GM19240 (cell line): ENCODE measurements around the gene FAM114A2.

Source experiments
- DNase-seq: peaks from one replicate; pipeline ENCODE4 v3.0.0; 2011; ENCODE audit warnings: low spot score; ENCODE audit not compliant: insufficient read length

FAM114A2 gene

GRCh38 chr5:153941265-153941664 lies 97.4 kb downstream of the FAM114A2 start:
- DNase-seq = no peak
